Amniotic stem cell (primary cell): ENCODE results near the gene SORBS2.

Experiments used
- DNase-seq: peaks from one replicate; lab custom pipeline; 2025; lab: John Stamatoyannopoulos, UW

The SORBS2 gene

GRCh38 chr4:185774845-185775680 is 36.9 kb downstream of the SORBS2 start:
- peak; percentile 69 for DNase-seq

- DNase-seq, result no peak
Observed at GRCh38 chr4:185774131-185774653, 37.8 kb downstream of the SORBS2 start.

GRCh38 chr4:185773419-185773818 is 38.6 kb downstream of the SORBS2 start:
- no peak for DNase-seq

GRCh38 chr4:185772391-185773093 is 39.5 kb downstream of the SORBS2 start:
- no peak for DNase-seq

- no peak for DNase-seq
Observed at GRCh38 chr4:185771711-185772390, 40.1 kb downstream of the SORBS2 start.

GRCh38 chr4:185767528-185767927 is 44.5 kb downstream of the SORBS2 start:
- DNase-seq, result no peak

- DNase-seq, result no peak
Observed at GRCh38 chr4:185764876-185765275, 47.1 kb downstream of the SORBS2 start.

GRCh38 chr4:185761352-185762235 is 50.4 kb downstream of the SORBS2 start:
- DNase-seq, result no peak

GRCh38 chr4:185758807-185759206 is 53.2 kb downstream of the SORBS2 start:
- DNase-seq, result no peak

GRCh38 chr4:185755451-185755850 is 56.5 kb downstream of the SORBS2 start:
- no peak for DNase-seq

GRCh38 chr4:185754961-185755360 is 57.0 kb downstream of the SORBS2 start:
- DNase-seq, result no peak

GRCh38 chr4:185752872-185753271 is 59.1 kb downstream of the SORBS2 start:
- no peak for DNase-seq

GRCh38 chr4:185749858-185750257 is 62.1 kb downstream of the SORBS2 start:
- DNase-seq, result no peak

- DNase-seq, result no peak
Observed at GRCh38 chr4:185748901-185749390, 63.0 kb downstream of the SORBS2 start.

GRCh38 chr4:185745891-185746290 is 66.1 kb downstream of the SORBS2 start:
- DNase-seq, result no peak

- DNase-seq, result no peak
Observed at GRCh38 chr4:185744946-185745345, 67.0 kb downstream of the SORBS2 start.

GRCh38 chr4:185744488-185744862 is 67.5 kb downstream of the SORBS2 start:
- no peak for DNase-seq

- no peak for DNase-seq
Observed at GRCh38 chr4:185743722-185744487, 68.1 kb downstream of the SORBS2 start.

GRCh38 chr4:185742766-185743165 is 69.2 kb downstream of the SORBS2 start:
- no peak for DNase-seq

GRCh38 chr4:185741795-185742194 is 70.2 kb downstream of the SORBS2 start:
- DNase-seq, result no peak

GRCh38 chr4:185740471-185740873 is 71.5 kb downstream of the SORBS2 start:
- DNase-seq, result no peak
